ENCODE results near the gene FBXL13. TPM values are rescaled to one million over a fixed set of nuclear protein-coding genes. Genes with fewer than 3 reads are reported as not detected.
"Not testable (repeated sequence)": the region's sequence is repeated elsewhere in the genome, so short reads cannot be mapped to it uniquely, and the experiment has no call there.

The FBXL13 gene
- total and polyA plus RNA-seq, 2 of the 8 experiments (the other 6 are each of a cell fraction or from before 2014, with no cell fraction given): 1.2 to 2.8 TPM

DNA sequence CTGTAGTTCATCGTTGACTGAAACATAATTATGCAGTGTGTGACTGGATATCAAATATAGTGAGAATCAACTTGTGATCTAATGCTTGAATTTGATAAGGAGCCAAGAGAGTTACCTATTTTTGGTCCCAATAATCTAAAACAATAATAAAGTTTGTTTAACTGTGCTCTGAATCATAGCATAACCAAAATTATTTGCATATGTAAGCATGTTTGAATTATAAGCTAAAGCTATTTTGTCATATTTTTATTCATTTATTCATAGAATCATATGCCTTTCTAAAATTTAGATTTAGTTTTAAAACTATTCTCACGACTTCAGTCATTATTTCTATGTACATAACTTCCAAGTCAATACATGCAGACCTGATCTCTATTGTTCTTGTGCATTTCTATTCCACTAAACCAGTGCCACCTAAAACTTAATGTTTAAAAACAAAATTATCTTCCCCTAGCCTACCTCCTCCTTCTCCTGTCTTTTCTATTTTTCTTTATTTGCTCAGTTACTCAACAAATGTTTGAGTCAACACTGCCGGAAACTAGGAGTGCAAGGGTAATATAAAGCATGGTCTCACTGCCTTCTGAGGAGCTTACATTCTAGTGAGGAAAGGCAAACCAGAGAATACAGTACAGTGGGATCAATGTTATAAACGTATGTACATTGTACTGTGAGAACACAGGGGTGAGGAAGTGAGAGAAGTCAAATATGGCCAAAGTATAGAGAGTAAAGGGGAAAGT, 284.1 kb downstream of the FBXL13 start:
- H2AFZ ChIP-seq (ENCODE audit: low read length); H4K20me1 ChIP-seq (replicated peaks in 1 of 2; ENCODE audit: control insufficient read depth in 1 of 2, insufficient read depth in 2 of 2, low read length in 2 of 2); H3K27me3 ChIP-seq (replicated peaks in 1 of 4; ENCODE audit: control insufficient read depth in 3 of 4, extremely low read depth in 1 of 4, insufficient read depth in 3 of 4, low read length in 3 of 4); H2BK120ac ChIP-seq (replicated peaks; ENCODE audit: low read depth, low read length); H3K14ac ChIP-seq (ENCODE audit: insufficient read length); H3K9me3 ChIP-seq (ENCODE audit: insufficient read depth in 2 of 2, low read depth in 1 of 2, low read length in 1 of 2); H4K8ac ChIP-seq (ENCODE audit: extremely low read depth, insufficient read depth, low read length); H3K79me2 ChIP-seq (ENCODE audit: control insufficient read depth in 1 of 2, insufficient read depth in 2 of 2, low read length in 2 of 2); H3K18ac ChIP-seq (ENCODE audit: extremely low read depth, low read length); H3K9ac ChIP-seq (replicated peaks in 1 of 4; ENCODE audit: extremely low read depth in 1 of 4, low read depth in 3 of 4, low read length in 3 of 4); H3K79me1 ChIP-seq (ENCODE audit: low read depth, low read length); H3K23ac ChIP-seq (ENCODE audit: insufficient read length); POLR2A ChIA-PET (ENCODE audit: partially characterized antibody); H2BK12ac ChIP-seq (ENCODE audit: low read depth, low read length); CTCF ChIA-PET (ENCODE audit: partially characterized antibody); H2AK5ac ChIP-seq (ENCODE audit: low read depth, low read length); H3K27ac ChIP-seq (ENCODE audit: low read depth, low read length); H3K4ac ChIP-seq (replicated peaks; ENCODE audit: insufficient read length, low read depth, low read length); H2BK20ac ChIP-seq (ENCODE audit: low read length); H3K23me2 ChIP-seq (ENCODE audit: low read depth, low read length); H3K4me2 ChIP-seq (ENCODE audit: insufficient read depth in 1 of 2, low read depth in 2 of 2, low read length in 2 of 2); H4K91ac ChIP-seq (replicated peaks; ENCODE audit: insufficient read length, low read length); H2BK15ac ChIP-seq (ENCODE audit: low read length); H3K4me3 ChIP-seq (ENCODE audit: extremely low read depth in 1 of 4, insufficient read depth in 2 of 4, low read depth in 3 of 4, low read length in 4 of 4); H3K56ac ChIP-seq (replicated peaks; ENCODE audit: insufficient read length, low read depth, low read length); H2BK5ac ChIP-seq (ENCODE audit: low read depth, low read length); FAIRE-seq; H4K5ac ChIP-seq (ENCODE audit: insufficient read length, low read depth, low read length); H3K36me3 ChIP-seq (ENCODE audit: control insufficient read depth in 2 of 4, insufficient read depth in 4 of 4, low read length in 3 of 4); H3K4me1 ChIP-seq (replicated peaks in 1 of 4; ENCODE audit: control insufficient read depth in 3 of 4, insufficient read depth in 4 of 4, low read length in 3 of 4); DNase-seq (ENCODE audit: low read depth in 1 of 2, low spot score in 2 of 2): not testable (repeated sequence)
- WGBS, 2 experiments (ENCODE audit: extremely low coverage in 1 of 2, insufficient coverage in 1 of 2, insufficient read length in 1 of 2, insufficient replicate concordance in 2 of 2, low coverage in 1 of 2, low lambda C conversion rate in 2 of 2, missing lambda C conversion rate in 1 of 2): 93% methylated on average over 3 of the region's 4 CpGs; no CpG with 5 or more reads in 1 of the 2 experiments

DNA sequence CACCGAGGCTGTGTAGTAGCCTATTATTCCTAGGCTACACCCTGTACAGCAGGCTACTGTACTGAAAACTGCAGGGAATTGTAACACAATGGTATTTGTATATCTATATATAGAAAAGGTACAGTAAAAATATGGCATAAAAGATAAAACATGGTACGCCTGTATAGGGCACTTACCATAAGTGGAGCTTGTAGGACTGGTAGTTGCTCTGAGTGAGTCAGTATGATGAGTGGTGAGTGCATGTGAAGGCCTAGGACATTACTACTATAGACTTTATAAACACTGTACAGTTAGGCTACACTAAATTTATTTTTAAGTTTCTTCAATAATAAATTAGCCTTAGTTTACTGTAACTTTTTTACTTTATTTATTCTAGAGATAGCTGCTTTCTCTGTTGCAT, 285.8 kb downstream of the FBXL13 start:
- H3K79me2 ChIP-seq (ENCODE audit: control insufficient read depth in 1 of 2, insufficient read depth in 2 of 2, low read length in 2 of 2); FAIRE-seq: not testable (repeated sequence)
- 95% methylated on average over 2 of the region's 2 CpGs; no CpG with 5 or more reads in 1 of the 2 experiments for WGBS, 2 experiments (ENCODE audit: extremely low coverage in 1 of 2, insufficient coverage in 1 of 2, insufficient read length in 1 of 2, insufficient replicate concordance in 2 of 2, low coverage in 1 of 2, low lambda C conversion rate in 2 of 2, missing lambda C conversion rate in 1 of 2)

More for the DNA sequence above, 285.8 kb downstream of the FBXL13 start:
- H3K27ac ChIP-seq (ENCODE audit: low read depth, low read length); H4K20me1 ChIP-seq (replicated peaks in 1 of 2; ENCODE audit: control insufficient read depth in 1 of 2, insufficient read depth in 2 of 2, low read length in 2 of 2); H3K9ac ChIP-seq (replicated peaks in 1 of 4; ENCODE audit: extremely low read depth in 1 of 4, low read depth in 3 of 4, low read length in 3 of 4); H2BK120ac ChIP-seq (replicated peaks; ENCODE audit: low read depth, low read length); H3K4me2 ChIP-seq (ENCODE audit: insufficient read depth in 1 of 2, low read depth in 2 of 2, low read length in 2 of 2); H2BK5ac ChIP-seq (ENCODE audit: low read depth, low read length); H2AK5ac ChIP-seq (ENCODE audit: low read depth, low read length); H4K8ac ChIP-seq (ENCODE audit: extremely low read depth, insufficient read depth, low read length); DNase-seq (ENCODE audit: low read depth in 1 of 2, low spot score in 2 of 2); H3K18ac ChIP-seq (ENCODE audit: extremely low read depth, low read length); H3K36me3 ChIP-seq (ENCODE audit: control insufficient read depth in 2 of 4, insufficient read depth in 4 of 4, low read length in 3 of 4); H3K27me3 ChIP-seq (replicated peaks in 1 of 4; ENCODE audit: control insufficient read depth in 3 of 4, extremely low read depth in 1 of 4, insufficient read depth in 3 of 4, low read length in 3 of 4); H3K23ac ChIP-seq (ENCODE audit: insufficient read length); H3K23me2 ChIP-seq (ENCODE audit: low read depth, low read length); H2AFZ ChIP-seq (ENCODE audit: low read length); H2BK12ac ChIP-seq (ENCODE audit: low read depth, low read length); H3K56ac ChIP-seq (replicated peaks; ENCODE audit: insufficient read length, low read depth, low read length); H3K4me1 ChIP-seq (replicated peaks in 1 of 4; ENCODE audit: control insufficient read depth in 3 of 4, insufficient read depth in 4 of 4, low read length in 3 of 4); H3K4ac ChIP-seq (replicated peaks; ENCODE audit: insufficient read length, low read depth, low read length); H3K79me1 ChIP-seq (ENCODE audit: low read depth, low read length); H2BK20ac ChIP-seq (ENCODE audit: low read length); H3K14ac ChIP-seq (ENCODE audit: insufficient read length); H4K91ac ChIP-seq (replicated peaks; ENCODE audit: insufficient read length, low read length); H4K5ac ChIP-seq (ENCODE audit: insufficient read length, low read depth, low read length); H2BK15ac ChIP-seq (ENCODE audit: low read length); POLR2A ChIA-PET (ENCODE audit: partially characterized antibody); H3K4me3 ChIP-seq (ENCODE audit: extremely low read depth in 1 of 4, insufficient read depth in 2 of 4, low read depth in 3 of 4, low read length in 4 of 4); H3K9me3 ChIP-seq (ENCODE audit: insufficient read depth in 2 of 2, low read depth in 1 of 2, low read length in 1 of 2): not testable (repeated sequence)
- CTCF ChIA-PET (ENCODE audit: partially characterized antibody): interaction anchor here (1.0 kb wide), 1 partner anchor 273 kb away, joined by 3 read pairs; no protein-coding TSS in a partner anchor

All from H1 (cell line).